Upper lobe of left lung (tissue), 4 donors: Measurements from ENCODE around the gene NCOA1.

Experiments used
- CTCF ChIP-seq, 6 experiments: fragments of 450-650 bp in 4 of 6; fragments of 200-600 bp in 2 of 6; sonication (generic) in 2 of 6; IDR thresholded peaks; one replicate each; pipeline ENCODE4 v1.5.1; 2016 to 2019; ENCODE audit warnings: antibody characterized with exemption in 6 of 6
- EP300 ChIP-seq, 4 donors: sonication (generic); formaldehyde crosslinking; IDR thresholded peaks; one replicate each; pipeline ENCODE4 v1.5.1; 2017; ENCODE audit warnings: antibody characterized with exemption in 4 of 4, control low read depth in 2 of 4
- POLR2A ChIP-seq, 4 donors: fragments of 450-650 bp; IDR thresholded peaks; one replicate each; pipeline ENCODE4 v1.5.1; 2016 to 2017; ENCODE audit warnings: antibody characterized with exemption in 4 of 4, mild to moderate bottlenecking in 2 of 4
- POLR2AphosphoS5 ChIP-seq, 2 donors: sonication (generic); formaldehyde crosslinking; IDR thresholded peaks; one replicate each; pipeline ENCODE4 v1.5.1; 2017; ENCODE audit warnings: antibody characterized with exemption in 2 of 2

GRCh38 chr2:24717263-24717951, 226.4 kb downstream of the NCOA1 start:
- TF ChIP-seq POLR2A (IDR thresholded peaks at IDR 0.05) (no peak), CTCF (IDR thresholded peaks at IDR 0.05) (no peak), POLR2AphosphoS5 (IDR thresholded peaks at IDR 0.05) (no peak), EP300 (IDR thresholded peaks at IDR 0.05) (no peak)
